Mesenchymal stem cell (in vitro differentiated cells and primary cell): ENCODE measurements around the gene POLDIP3.

Source experiments
- DNase-seq: peaks from one replicate; pipeline ENCODE4 v3.0.0-alpha.2; 2013
- H2AFZ ChIP-seq: one replicate; pipeline ENCODE4 v1.6.1; 2013; ENCODE audit warnings: low read depth, mild to moderate bottlenecking, control low read depth, inconsistent platforms, low read length, moderate library complexity
- H2AK5ac ChIP-seq: 2 replicates; pipeline ENCODE4 v1.6.1; 2013; ENCODE audit warnings: low read length, moderate library complexity, mild to moderate bottlenecking, inconsistent platforms; ENCODE audit not compliant: severe bottlenecking
- H2BK120ac ChIP-seq: one replicate; pipeline ENCODE4 v1.6.1; 2013; ENCODE audit warnings: low read depth, mild to moderate bottlenecking, inconsistent platforms, low read length, moderate library complexity
- H2BK12ac ChIP-seq, 2 experiments: one replicate each; pipeline ENCODE4 v1.6.1; 2013; ENCODE audit warnings: inconsistent platforms in 2 of 2, low read length in 2 of 2, mild to moderate bottlenecking in 2 of 2, moderate library complexity in 2 of 2, control low read depth in 1 of 2
- H2BK15ac ChIP-seq: one replicate; pipeline ENCODE4 v1.6.1; 2013; ENCODE audit warnings: mild to moderate bottlenecking, low read depth, inconsistent platforms; ENCODE audit not compliant: poor library complexity, severe bottlenecking
- H2BK5ac ChIP-seq: 2 replicates; pipeline ENCODE4 v1.6.1; 2013; ENCODE audit warnings: low read depth, mild to moderate bottlenecking, low read length, control low read depth, inconsistent platforms; ENCODE audit not compliant: poor library complexity, severe bottlenecking
- H3K14ac ChIP-seq, 2 experiments: one replicate each; pipeline ENCODE4 v1.6.1; 2013; ENCODE audit warnings: inconsistent platforms in 2 of 2, low read length in 2 of 2, control low read depth in 1 of 2, mild to moderate bottlenecking in 1 of 2, moderate library complexity in 1 of 2
- H3K18ac ChIP-seq, 2 experiments: one replicate each; pipeline ENCODE4 v1.6.1; 2013; ENCODE audit warnings: inconsistent platforms in 2 of 2, low read length in 2 of 2, control low read depth in 1 of 2, low read depth in 1 of 2, mild to moderate bottlenecking in 1 of 2
- H3K23ac ChIP-seq, 2 experiments: one replicate each; pipeline ENCODE4 v1.6.1; 2013; ENCODE audit warnings: inconsistent platforms in 2 of 2, low read length in 2 of 2, mild to moderate bottlenecking in 2 of 2, moderate library complexity in 2 of 2, control low read depth in 1 of 2
- H3K27ac ChIP-seq: 2 replicates; pipeline ENCODE4 v1.5.1; 2013; ENCODE audit warnings: mild to moderate bottlenecking, moderate library complexity, low read length, control low read depth, inconsistent platforms; ENCODE audit not compliant: poor library complexity, severe bottlenecking
- H3K27me3 ChIP-seq, 2 experiments: 2 replicates each; pipeline versions ENCODE4 v1.6.1 to v1.7.0; 2013; ENCODE audit warnings: low read length in 2 of 2, mild to moderate bottlenecking in 2 of 2, moderate library complexity in 2 of 2, control low read depth in 1 of 2, inconsistent platforms in 1 of 2; ENCODE audit not compliant: control insufficient read depth in 1 of 2, insufficient read depth in 1 of 2
- H3K36me3 ChIP-seq, 2 experiments: 2 replicates each; pipeline versions ENCODE4 v1.6.1 to v1.7.0; 2013; ENCODE audit warnings: low read length in 2 of 2, control low read depth in 1 of 2, inconsistent platforms in 1 of 2, low read depth in 1 of 2, mild to moderate bottlenecking in 1 of 2; ENCODE audit not compliant: insufficient read depth in 2 of 2, control insufficient read depth in 1 of 2
- H3K4ac ChIP-seq, 2 experiments: one replicate each; pipeline ENCODE4 v1.6.1; 2013; ENCODE audit warnings: inconsistent platforms in 2 of 2, low read length in 2 of 2, mild to moderate bottlenecking in 2 of 2, moderate library complexity in 2 of 2, control low read depth in 1 of 2, low read depth in 1 of 2
- H3K4me1 ChIP-seq: 2 replicates; pipeline ENCODE4 v1.6.1; 2013; ENCODE audit warnings: low read depth, low read length, control low read depth; ENCODE audit not compliant: control insufficient read depth, insufficient read depth
- H3K4me2 ChIP-seq: 2 replicates; pipeline ENCODE4 v1.6.1; 2013; ENCODE audit warnings: low read length, mild to moderate bottlenecking, inconsistent platforms; ENCODE audit not compliant: poor library complexity, severe bottlenecking
- H3K4me3 ChIP-seq, 2 experiments: 2 replicates each; pipeline versions ENCODE4 v1.5.1 to v1.7.0; 2013; ENCODE audit warnings: low read length in 2 of 2, mild to moderate bottlenecking in 2 of 2, control low read depth in 1 of 2, low read depth in 1 of 2; ENCODE audit not compliant: insufficient read depth in 1 of 2
- H3K79me1 ChIP-seq: replicated peaks from 2 replicates; pipeline ENCODE4 v1.6.1; 2013; ENCODE audit warnings: mild to moderate bottlenecking, control low read depth, low read length, inconsistent platforms; ENCODE audit not compliant: poor library complexity, severe bottlenecking
- H3K9ac ChIP-seq: 2 replicates; pipeline ENCODE4 v1.7.0; 2013; ENCODE audit warnings: mild to moderate bottlenecking, low read length, moderate library complexity
- H3K9me3 ChIP-seq: 2 replicates; pipeline ENCODE4 v1.7.0; 2013; ENCODE audit warnings: mild to moderate bottlenecking, low read length; ENCODE audit not compliant: control insufficient read depth
- H4K8ac ChIP-seq: one replicate; pipeline ENCODE4 v1.6.1; 2013; ENCODE audit warnings: inconsistent platforms, mild to moderate bottlenecking, low read length, moderate library complexity
- H4K91ac ChIP-seq: one replicate; pipeline ENCODE4 v1.6.1; 2013; ENCODE audit warnings: mild to moderate bottlenecking, low read length, inconsistent platforms
- WGBS: methylation state at CpG from one replicate; pipeline ENCODE4 v1.1.7; 2013; ENCODE audit warnings: mixed read lengths; 5-methylcytosine and 5-hydroxymethylcytosine counted together

Gene POLDIP3

GRCh38 chr22:42646569-42647525 lies 32.2 kb upstream of the POLDIP3 start:
- DNase-seq, result no peak
- peaks cover 3 to 19% of the 10 kb centered on the region in 2 experiments for H3K36me3 ChIP-seq

DNA sequence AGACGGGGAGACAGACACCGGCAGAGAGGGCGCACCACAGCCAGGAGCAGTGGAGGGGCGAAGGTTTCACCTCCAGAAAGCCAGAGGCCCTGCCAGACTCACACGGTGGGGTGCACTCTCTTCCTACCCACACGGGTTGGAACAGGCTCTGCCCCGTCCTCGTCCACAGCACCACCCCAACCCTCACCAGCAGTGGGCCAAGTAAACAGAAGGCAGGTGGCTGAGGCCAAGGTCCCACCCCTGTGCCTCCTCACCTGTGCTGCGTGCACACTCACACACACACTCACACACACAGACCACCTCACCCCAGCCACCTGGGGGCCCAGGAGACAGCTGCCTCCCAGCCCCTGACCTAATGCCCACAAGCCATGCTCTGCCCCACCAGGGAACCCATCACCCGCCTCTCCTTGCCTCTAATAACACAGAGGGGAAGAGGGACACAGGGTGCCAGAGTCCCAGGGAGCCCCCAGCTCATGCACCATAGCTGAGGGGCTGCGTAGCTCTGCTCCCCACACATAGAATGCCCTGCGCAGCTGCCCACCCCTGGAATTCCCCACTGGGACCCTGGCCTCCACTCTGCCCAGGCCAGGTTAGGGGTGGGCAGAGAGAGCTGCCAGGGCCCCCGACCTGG lies 31.4 kb upstream of the POLDIP3 start:
- Histone ChIP-seq H3K79me1 (peaks cover 7% of the 10 kb centered on the region), H3K23ac (no peak overlapping the region), H3K14ac (peak overlapping the region in 1 of 2 experiments; percentile 68), H2BK5ac (no peak overlapping the region), H2BK12ac (peak overlapping the region in 1 of 2 experiments; percentile 18), H2BK120ac (no peak overlapping the region), H2BK15ac (peak overlapping the region; percentile 26), H3K9ac (peak overlapping the region; percentile 79), H2AFZ (no peak overlapping the region), H3K4me3 (peak overlapping the region in 1 of 2 experiments; percentile 58), H3K27me3 (no peaks in the 10 kb centered on the region), H3K4me1 (peaks cover 65% of the 10 kb centered on the region), H3K4ac (no peak overlapping the region), H3K4me2 (no peak overlapping the region), H2AK5ac (peak overlapping the region; percentile 83), H4K8ac (peak overlapping the region; percentile 82), H3K27ac (no peak overlapping the region), H4K91ac (peak overlapping the region; percentile 74), H3K9me3 (no peaks in the 10 kb centered on the region), H3K18ac (peak overlapping the region in 1 of 2 experiments; percentile 19), H3K36me3 (peaks cover 3 to 19% of the 10 kb centered on the region in 2 experiments)
- WGBS, result 95% methylated on average over 12 of the region's 13 CpGs
- no peak for DNase-seq

More at GRCh38 chr22:42646569-42647525, 32.2 kb upstream of the POLDIP3 start:
- no peak overlapping the region for H2AFZ ChIP-seq
- no peaks in the 10 kb centered on the region for H3K27me3 ChIP-seq
- peak overlapping the region; percentile 47 for H2AK5ac ChIP-seq
- no peak overlapping the region for H2BK15ac ChIP-seq
- no peaks in the 10 kb centered on the region for H3K9me3 ChIP-seq
- H3K23ac ChIP-seq, result no peak overlapping the region
- H3K9ac ChIP-seq, result peak overlapping the region; percentile 79
- H2BK5ac ChIP-seq, result no peak overlapping the region
- H2BK120ac ChIP-seq, result no peak overlapping the region
- no peak overlapping the region for H3K27ac ChIP-seq
- H4K8ac ChIP-seq, result no peak overlapping the region
- H2BK12ac ChIP-seq, result no peak overlapping the region
- no peak overlapping the region for H3K4me2 ChIP-seq
- H3K18ac ChIP-seq, result no peak overlapping the region
- H3K4me1 ChIP-seq, result peaks cover 65% of the 10 kb centered on the region
- WGBS, result 92% methylated on average over 14 of the region's 16 CpGs
- peak overlapping the region in 1 of 2 experiments; percentile 58 for H3K4me3 ChIP-seq
- H4K91ac ChIP-seq, result no peak overlapping the region
- H3K79me1 ChIP-seq, result peaks cover 7% of the 10 kb centered on the region
- H3K14ac ChIP-seq, result no peak overlapping the region
- H3K4ac ChIP-seq, result no peak overlapping the region

GRCh38 chr22:42645341-42645937 lies 30.8 kb upstream of the POLDIP3 start:
- Histone ChIP-seq H4K91ac (no peak overlapping the region), H2BK15ac (no peak overlapping the region), H2AK5ac (peak overlapping the region; percentile 57), H3K9ac (peak overlapping the region; percentile 79), H3K36me3 (peaks cover 3 to 21% of the 10 kb centered on the region in 2 experiments), H3K4me1 (peaks cover 63% of the 10 kb centered on the region), H3K27me3 (no peaks in the 10 kb centered on the region), H3K14ac (no peak overlapping the region), H3K23ac (peak overlapping the region in 1 of 2 experiments; percentile 9), H2BK5ac (peak overlapping the region; percentile 40), H4K8ac (peak overlapping the region; percentile 45), H3K79me1 (peaks cover 8% of the 10 kb centered on the region), H3K4ac (peak overlapping the region in 1 of 2 experiments; percentile 59), H3K9me3 (no peaks in the 10 kb centered on the region), H2BK12ac (peak overlapping the region in 1 of 2 experiments; percentile 12), H3K27ac (peak overlapping the region; percentile 69), H2BK120ac (no peak overlapping the region), H2AFZ (no peak overlapping the region), H3K4me2 (peak overlapping the region; percentile 12), H3K18ac (peak overlapping the region; percentile 15 to 58), H3K4me3 (peak overlapping the region in 1 of 2 experiments; percentile 58)
- no peak for DNase-seq
- 90% methylated on average over 17 of the region's 19 CpGs for WGBS
